ENCODE results near the gene C1QL2. TPM values are rescaled to one million over a fixed set of nuclear protein-coding genes. Genes with fewer than 3 reads are reported as not detected.

Gene C1QL2
- total RNA-seq, 4 donors from 2014 or later: not detected

- H3K4me1 ChIP-seq: no peaks in the 10 kb centered on the region
- H3K36me3 ChIP-seq: no peaks in the 10 kb centered on the region
- peaks cover 0 to 71% (median 0%) of the 10 kb centered on the region in 4 donors for H3K27me3 ChIP-seq
- no peak for TF ChIP-seq POLR2AphosphoS5 (IDR thresholded peaks at IDR 0.05)
- TF ChIP-seq CTCF (IDR thresholded peaks at IDR 0.05): no peak
- no peak for TF ChIP-seq EP300 (IDR thresholded peaks at IDR 0.05)
- intact Hi-C loops (cut with DNase I): no loop called here
- H3K27ac ChIP-seq (replicated peaks in 1 of 4): no peak overlapping the region
- no peak for DNase-seq (ENCODE audit: extremely low spot score)
- peaks cover 0 to 5% (median 0%) of the 10 kb centered on the region in 4 donors for H3K9me3 ChIP-seq
- WGBS: 66% methylated on average over 11 of the region's 11 CpGs
- H3K4me3 ChIP-seq: no peak overlapping the region
These were observed 21.0 kb downstream of the C1QL2 start for GRCh38 chr2:119137502-119137901.

- H3K4me1 ChIP-seq: no peaks in the 10 kb centered on the region
- peaks cover 0 to 70% (median 0%) of the 10 kb centered on the region in 4 donors for H3K27me3 ChIP-seq
- no peak overlapping the region for H3K27ac ChIP-seq (replicated peaks in 1 of 4)
- intact Hi-C loops (cut with DNase I): no loop called here
- H3K4me3 ChIP-seq: no peak overlapping the region
- WGBS: 83% methylated on average over 8 of the region's 8 CpGs
- TF ChIP-seq CTCF (IDR thresholded peaks at IDR 0.05) (no peak), POLR2A (IDR thresholded peaks at IDR 0.05; ENCODE audit: low read depth) (no peak), EP300 (IDR thresholded peaks at IDR 0.05) (no peak), POLR2AphosphoS5 (IDR thresholded peaks at IDR 0.05) (no peak)
- no peak for DNase-seq (ENCODE audit: extremely low spot score)
- H3K36me3 ChIP-seq: no peaks in the 10 kb centered on the region
- H3K9me3 ChIP-seq: peaks cover 0 to 5% (median 0%) of the 10 kb centered on the region in 4 donors
These were observed 21.7 kb downstream of the C1QL2 start for GRCh38 chr2:119136872-119137271.

GRCh38 chr2:119136093-119136492 is 22.5 kb downstream of the C1QL2 start:
- no peaks in the 10 kb centered on the region for H3K4me1 ChIP-seq
- H3K27me3 ChIP-seq: peaks cover 0 to 72% (median 0%) of the 10 kb centered on the region in 4 donors
- WGBS: 67% methylated on average over 7 of the region's 7 CpGs
- intact Hi-C loops (cut with DNase I): no loop called here
- H3K27ac ChIP-seq (replicated peaks in 1 of 4): no peak overlapping the region
- TF ChIP-seq POLR2A (IDR thresholded peaks at IDR 0.05; ENCODE audit: low read depth) (no peak), CTCF (IDR thresholded peaks at IDR 0.05) (no peak), POLR2AphosphoS5 (IDR thresholded peaks at IDR 0.05) (no peak), EP300 (IDR thresholded peaks at IDR 0.05) (no peak)
- DNase-seq (ENCODE audit: extremely low spot score): no peak
- H3K36me3 ChIP-seq: no peaks in the 10 kb centered on the region
- peaks cover 0 to 5% (median 0%) of the 10 kb centered on the region in 4 donors for H3K9me3 ChIP-seq
- no peak overlapping the region for H3K4me3 ChIP-seq

GRCh38 chr2:119134775-119135174 is 23.8 kb downstream of the C1QL2 start:
- TF ChIP-seq EP300 (IDR thresholded peaks at IDR 0.05) (no peak), POLR2A (IDR thresholded peaks at IDR 0.05; ENCODE audit: low read depth) (no peak), POLR2AphosphoS5 (IDR thresholded peaks at IDR 0.05) (no peak), CTCF (IDR thresholded peaks at IDR 0.05) (no peak)
- H3K9me3 ChIP-seq: peaks cover 0 to 5% (median 0%) of the 10 kb centered on the region in 4 donors
- peaks cover 0 to 76% (median 0%) of the 10 kb centered on the region in 4 donors for H3K27me3 ChIP-seq
- WGBS: 77% methylated on average over 10 of the region's 10 CpGs
- H3K27ac ChIP-seq (replicated peaks in 1 of 4): no peak overlapping the region
- DNase-seq (ENCODE audit: extremely low spot score): no peak
- no peaks in the 10 kb centered on the region for H3K36me3 ChIP-seq
- intact Hi-C loops (cut with DNase I): no loop called here
- no peaks in the 10 kb centered on the region for H3K4me1 ChIP-seq
- H3K4me3 ChIP-seq: no peak overlapping the region

- Histone ChIP-seq H3K36me3 (no peaks in the 10 kb centered on the region), H3K27ac (replicated peaks in 1 of 4) (no peak overlapping the region), H3K27me3 (peaks cover 0 to 88% (median 0%) of the 10 kb centered on the region in 4 donors), H3K9me3 (no peaks in the 10 kb centered on the region), H3K4me1 (no peaks in the 10 kb centered on the region), H3K4me3 (no peak overlapping the region)
- 2% methylated on average over 12 of the region's 13 CpGs for whole genome bisulfite sequencing
- intact Hi-C loops (cut with DNase I): no loop called here
- no peak for DNase-seq (ENCODE audit: extremely low spot score)
- TF ChIP-seq POLR2A (IDR thresholded peaks at IDR 0.05; ENCODE audit: low read depth) (no peak), CTCF (IDR thresholded peaks at IDR 0.05) (peak in 1 of 3 experiments; percentile 21)
These were observed 31.9 kb downstream of the C1QL2 start for GRCh38 chr2:119126650-119127049.
